Measurements from ENCODE around the gene PTMS.

Gene PTMS

GRCh38 chr12:6787309-6787708 is 21.1 kb downstream of the PTMS start:
- no peak for DNase-seq (ENCODE audit: low read depth in 2 of 3, low spot score in 2 of 3)

- DNase-seq (ENCODE audit: low read depth in 2 of 3, low spot score in 2 of 3), result no peak
Observed at GRCh38 chr12:6788972-6789924, 23.1 kb downstream of the PTMS start, which contains the start of gene CD4. Gene CD4 (plus strand): TSS chr12:6789528. CDS start chr12:6800139, 10,611 bp downstream.

GRCh38 chr12:6790496-6791150 is 24.5 kb downstream of the PTMS start:
- DNase-seq (ENCODE audit: low read depth in 2 of 3, low spot score in 2 of 3), result no peak

GRCh38 chr12:6791931-6792520 is 25.9 kb downstream of the PTMS start:
- no peak for DNase-seq (ENCODE audit: low read depth in 2 of 3, low spot score in 2 of 3)

- DNase-seq (ENCODE audit: low read depth in 2 of 3, low spot score in 2 of 3), result no peak
Observed at GRCh38 chr12:6792522-6793201, 26.5 kb downstream of the PTMS start.

GRCh38 chr12:6795088-6795487 is 28.9 kb downstream of the PTMS start:
- DNase-seq (ENCODE audit: low read depth in 2 of 3, low spot score in 2 of 3), result no peak

GRCh38 chr12:6796576-6796975 is 30.4 kb downstream of the PTMS start:
- no peak for DNase-seq (ENCODE audit: low read depth in 2 of 3, low spot score in 2 of 3)

- no peak for DNase-seq (ENCODE audit: low read depth in 2 of 3, low spot score in 2 of 3)
Observed at GRCh38 chr12:6799147-6799546, 33.0 kb downstream of the PTMS start.

GRCh38 chr12:6807170-6807569 is 41.0 kb downstream of the PTMS start:
- no peak for DNase-seq (ENCODE audit: low read depth in 2 of 3, low spot score in 2 of 3)

- no peak for DNase-seq (ENCODE audit: low read depth in 2 of 3, low spot score in 2 of 3)
Observed at GRCh38 chr12:6809056-6809455, 42.9 kb downstream of the PTMS start.

- DNase-seq (ENCODE audit: low read depth in 2 of 3, low spot score in 2 of 3), result no peak
Observed at GRCh38 chr12:6810758-6811157, 44.6 kb downstream of the PTMS start.

- no peak for DNase-seq (ENCODE audit: low read depth in 2 of 3, low spot score in 2 of 3)
Observed at GRCh38 chr12:6813363-6813762, 47.2 kb downstream of the PTMS start.

GRCh38 chr12:6816598-6816997 is 50.4 kb downstream of the PTMS start:
- no peak for DNase-seq (ENCODE audit: low read depth in 2 of 3, low spot score in 2 of 3)

GRCh38 chr12:6817098-6817497 is 50.9 kb downstream of the PTMS start:
- no peak for DNase-seq (ENCODE audit: low read depth in 2 of 3, low spot score in 2 of 3)

GRCh38 chr12:6817662-6818157 is 51.5 kb downstream of the PTMS start:
- DNase-seq (ENCODE audit: low read depth in 2 of 3, low spot score in 2 of 3), result no peak

GRCh38 chr12:6818222-6818621 is 52.1 kb downstream of the PTMS start:
- no peak for DNase-seq (ENCODE audit: low read depth in 2 of 3, low spot score in 2 of 3)

- no peak for DNase-seq (ENCODE audit: low read depth in 2 of 3, low spot score in 2 of 3)
Observed at GRCh38 chr12:6818645-6819044, 52.5 kb downstream of the PTMS start.

GRCh38 chr12:6819106-6820030 is 53.2 kb downstream of the PTMS start:
- no peak for DNase-seq (ENCODE audit: low read depth in 2 of 3, low spot score in 2 of 3)

- no peak for DNase-seq (ENCODE audit: low read depth in 2 of 3, low spot score in 2 of 3)
Observed at GRCh38 chr12:6820166-6820565, 54.0 kb downstream of the PTMS start.
